Ectodermal cell (in vitro differentiated cells): ENCODE measurements around the gene ZNF407.

Source experiments
- H3K27ac ChIP-seq: 2 replicates; pipeline ENCODE4 v1.7.0; 2013; ENCODE audit warnings: mild to moderate bottlenecking, low read depth, low read length; ENCODE audit not compliant: insufficient read depth, poor library complexity, severe bottlenecking
- H3K27me3 ChIP-seq: 2 replicates; pipeline ENCODE4 v1.7.0; 2013; ENCODE audit warnings: mild to moderate bottlenecking, low read length; ENCODE audit not compliant: insufficient read depth, control insufficient read depth, poor library complexity, severe bottlenecking
- H3K36me3 ChIP-seq: one replicate; pipeline ENCODE4 v1.7.0; 2013; ENCODE audit warnings: low read length; ENCODE audit not compliant: control insufficient read depth, insufficient read depth
- H3K4me1 ChIP-seq: one replicate; pipeline ENCODE4 v1.7.0; 2013; ENCODE audit warnings: low read length; ENCODE audit not compliant: control insufficient read depth, insufficient read depth
- H3K4me3 ChIP-seq: 2 replicates; pipeline ENCODE4 v1.7.0; 2013; ENCODE audit warnings: low read depth, low read length, control low read depth; ENCODE audit not compliant: insufficient read depth
- H3K9me3 ChIP-seq: 2 replicates; pipeline ENCODE4 v1.7.0; 2013; ENCODE audit warnings: mild to moderate bottlenecking, low read length, moderate library complexity; ENCODE audit not compliant: control insufficient read depth
- WGBS, 2 experiments: methylation state at CpG; one replicate each; pipeline ENCODE4 v1.1.7; 2013; ENCODE audit warnings: missing lambda C conversion rate in 2 of 2; 5-methylcytosine and 5-hydroxymethylcytosine counted together

Gene ZNF407

GRCh38 chr18:75104483-75104882, 506.8 kb downstream of the ZNF407 start:
- H3K36me3 ChIP-seq = no peaks in the 10 kb centered on the region
- 94 to 96% methylated on average over 15 of the region's 15 CpGs for WGBS, 2 experiments
- no peak overlapping the region for H3K27ac ChIP-seq
- no peak overlapping the region for H3K4me3 ChIP-seq
- no peaks in the 10 kb centered on the region for H3K4me1 ChIP-seq
- H3K27me3 ChIP-seq = no peaks in the 10 kb centered on the region
- H3K9me3 ChIP-seq = no peaks in the 10 kb centered on the region

GRCh38 chr18:75105551-75106254, 508.0 kb downstream of the ZNF407 start:
- Histone ChIP-seq H3K4me3 (no peak overlapping the region), H3K27ac (no peak overlapping the region), H3K9me3 (no peaks in the 10 kb centered on the region), H3K36me3 (no peaks in the 10 kb centered on the region), H3K4me1 (no peaks in the 10 kb centered on the region), H3K27me3 (no peaks in the 10 kb centered on the region)
- WGBS, 2 experiments = 91 to 94% methylated on average over 13 to 15 of the region's 15 CpGs

DNA sequence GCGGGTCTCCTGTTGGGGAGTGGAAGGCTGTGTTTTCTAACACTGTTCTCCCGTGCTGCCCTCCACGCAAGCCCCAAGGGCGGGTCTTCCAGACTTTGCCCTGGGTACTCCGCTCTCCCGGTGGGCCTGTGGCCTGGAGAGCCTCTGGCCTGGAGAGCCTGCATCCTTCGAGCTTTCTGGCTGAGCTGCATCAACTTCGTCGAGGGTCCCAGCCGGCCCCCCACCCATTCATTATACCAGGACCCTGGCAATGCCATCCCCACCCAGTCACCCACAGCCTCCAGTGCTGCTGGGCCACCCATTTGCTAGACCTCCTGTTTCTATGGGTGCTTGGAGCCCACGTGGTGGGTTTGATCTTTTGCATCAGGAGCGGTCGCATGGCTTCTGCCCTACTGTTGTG, 509.1 kb downstream of the ZNF407 start:
- Histone ChIP-seq H3K27ac (no peak overlapping the region), H3K27me3 (no peaks in the 10 kb centered on the region), H3K9me3 (no peaks in the 10 kb centered on the region), H3K36me3 (no peaks in the 10 kb centered on the region), H3K4me3 (no peak overlapping the region), H3K4me1 (no peaks in the 10 kb centered on the region)
- WGBS, 2 experiments = 92 to 94% methylated on average over 13 of the region's 13 CpGs

DNA sequence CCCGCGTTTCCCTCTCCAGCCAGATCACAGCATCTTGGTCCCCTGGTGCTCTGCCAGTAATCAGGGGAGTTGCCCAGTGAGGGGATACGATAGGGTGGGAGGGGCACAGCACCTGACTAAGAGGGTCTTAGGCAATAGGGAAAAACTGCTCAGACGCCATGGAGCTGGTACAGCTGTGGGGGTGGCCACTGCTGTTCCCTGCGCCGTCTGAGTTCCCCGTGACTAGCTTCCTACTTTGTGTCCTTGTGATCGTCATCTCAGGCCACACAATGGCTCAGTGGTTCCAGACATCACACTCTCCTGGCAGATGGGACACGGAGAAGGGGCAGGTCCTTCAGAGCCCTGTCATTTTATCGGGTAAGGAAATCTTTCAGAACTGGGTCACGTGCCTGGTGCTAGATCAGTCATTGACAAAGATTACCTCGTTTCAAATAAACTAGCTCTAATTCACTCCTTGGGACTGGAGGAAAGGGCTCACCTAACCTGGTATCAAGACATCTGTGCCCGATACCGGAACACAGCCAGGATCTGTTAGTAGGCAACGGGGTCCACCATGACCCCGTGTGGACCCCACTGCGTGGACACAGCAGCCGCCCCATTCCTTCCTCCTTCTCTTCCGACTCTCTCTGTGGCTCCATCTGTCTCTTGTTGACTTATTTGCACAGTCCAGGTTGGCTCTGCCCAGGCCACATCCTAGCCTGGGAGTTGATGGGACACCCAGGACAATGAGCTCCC, 509.7 kb downstream of the ZNF407 start:
- H3K27ac ChIP-seq = no peak overlapping the region
- 92% methylated on average over 19 of the region's 19 CpGs for WGBS, 2 experiments
- no peaks in the 10 kb centered on the region for H3K27me3 ChIP-seq
- no peak overlapping the region for H3K4me3 ChIP-seq
- H3K9me3 ChIP-seq = no peaks in the 10 kb centered on the region
- no peaks in the 10 kb centered on the region for H3K4me1 ChIP-seq
- no peaks in the 10 kb centered on the region for H3K36me3 ChIP-seq

DNA sequence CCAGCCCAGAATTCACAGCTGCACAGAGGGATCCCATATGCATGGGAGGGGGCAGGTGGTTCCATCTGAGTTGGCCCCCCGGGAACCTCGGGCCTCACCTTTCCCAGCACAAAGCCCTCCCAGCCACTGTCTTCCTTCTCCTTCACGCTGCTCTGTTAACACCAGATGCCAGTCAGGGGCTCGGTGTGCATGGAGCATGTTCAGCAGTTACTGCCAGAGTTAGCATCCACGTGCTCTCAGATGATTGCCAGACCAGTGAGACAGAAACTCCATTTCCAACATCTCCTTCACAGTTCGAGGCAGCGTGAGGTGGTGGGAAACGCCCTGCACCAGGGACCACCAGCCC, 510.2 kb downstream of the ZNF407 start:
- whole genome bisulfite sequencing, 2 experiments = 91 to 93% methylated on average over 8 of the region's 8 CpGs
- Histone ChIP-seq H3K27me3 (no peaks in the 10 kb centered on the region), H3K27ac (no peak overlapping the region), H3K4me3 (no peak overlapping the region), H3K36me3 (no peaks in the 10 kb centered on the region), H3K4me1 (no peaks in the 10 kb centered on the region), H3K9me3 (no peaks in the 10 kb centered on the region)

DNA sequence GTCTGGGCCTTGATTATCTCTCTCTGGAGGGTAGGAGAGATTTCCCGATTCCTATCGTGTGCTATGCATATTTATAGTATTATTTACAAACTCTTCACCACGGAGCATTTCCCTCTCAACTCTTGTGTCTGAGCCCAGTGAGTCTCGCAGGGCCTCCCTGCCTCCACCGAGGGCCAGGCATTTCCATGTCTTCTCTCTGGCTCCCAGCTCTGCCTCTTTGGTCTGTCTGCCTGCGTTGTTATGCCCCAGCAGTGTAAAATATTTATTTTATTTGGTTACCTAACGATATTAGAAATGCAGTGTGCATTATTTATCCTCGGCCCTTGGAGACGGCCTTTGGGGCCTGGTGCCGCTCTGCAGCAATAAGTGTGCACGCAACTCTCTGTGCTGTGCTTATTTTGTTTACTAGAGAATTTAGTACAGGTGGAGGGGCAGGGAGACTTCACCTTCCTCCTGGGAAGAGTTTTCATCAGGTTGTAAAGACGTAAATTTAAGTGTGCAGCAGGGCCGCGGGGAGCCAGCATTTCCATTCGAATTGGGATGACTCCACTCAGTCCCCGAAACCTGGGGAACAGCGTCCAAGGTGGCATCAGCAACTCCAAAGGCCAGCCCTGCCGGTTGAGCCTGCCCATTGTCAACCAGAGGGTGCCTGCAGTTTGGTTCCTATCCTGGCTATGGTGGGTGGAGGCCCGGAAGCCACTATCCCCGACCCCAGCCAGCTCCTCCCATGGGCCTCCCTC, 511.1 kb downstream of the ZNF407 start:
- Histone ChIP-seq H3K27ac (no peak overlapping the region), H3K4me1 (no peaks in the 10 kb centered on the region), H3K36me3 (no peaks in the 10 kb centered on the region), H3K9me3 (no peaks in the 10 kb centered on the region), H3K4me3 (no peak overlapping the region), H3K27me3 (no peaks in the 10 kb centered on the region)
- 89 to 92% methylated on average over 20 of the region's 20 CpGs for whole genome bisulfite sequencing, 2 experiments

GRCh38 chr18:75109319-75109691, 511.6 kb downstream of the ZNF407 start:
- no peak overlapping the region for H3K4me3 ChIP-seq
- H3K4me1 ChIP-seq = no peaks in the 10 kb centered on the region
- H3K9me3 ChIP-seq = no peaks in the 10 kb centered on the region
- H3K36me3 ChIP-seq = no peaks in the 10 kb centered on the region
- no peak overlapping the region for H3K27ac ChIP-seq
- WGBS, 2 experiments = 93 to 94% methylated on average over 7 of the region's 7 CpGs
- no peaks in the 10 kb centered on the region for H3K27me3 ChIP-seq

DNA sequence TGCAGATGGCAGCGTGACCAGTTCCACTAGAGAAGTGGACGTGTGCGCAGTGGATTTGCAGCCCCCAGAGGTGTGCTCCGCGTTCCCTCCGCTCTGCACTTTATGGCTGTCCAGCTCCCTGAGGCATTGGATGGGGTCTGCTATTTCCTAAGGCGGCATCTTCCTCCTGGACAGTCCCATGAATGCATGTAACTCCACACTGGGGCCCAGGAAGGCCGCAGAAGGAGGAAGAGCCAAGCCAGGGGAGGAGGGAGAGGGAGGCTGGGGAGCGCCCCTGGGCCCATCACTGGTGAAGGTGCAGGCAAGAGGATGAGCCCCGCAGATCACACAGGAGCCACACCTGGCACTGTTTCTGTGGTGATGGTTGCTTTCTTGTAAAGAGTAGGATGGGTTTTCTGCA, 512.1 kb downstream of the ZNF407 start:
- 95 to 98% methylated on average over 10 of the region's 10 CpGs for WGBS, 2 experiments
- no peaks in the 10 kb centered on the region for H3K9me3 ChIP-seq
- H3K36me3 ChIP-seq = no peaks in the 10 kb centered on the region
- no peaks in the 10 kb centered on the region for H3K4me1 ChIP-seq
- no peak overlapping the region for H3K4me3 ChIP-seq
- H3K27ac ChIP-seq = no peak overlapping the region
- H3K27me3 ChIP-seq = no peaks in the 10 kb centered on the region

- no peaks in the 10 kb centered on the region for H3K27me3 ChIP-seq
- no peak overlapping the region for H3K27ac ChIP-seq
- no peaks in the 10 kb centered on the region for H3K4me1 ChIP-seq
- no peaks in the 10 kb centered on the region for H3K9me3 ChIP-seq
- 94 to 98% methylated on average over 8 to 9 of the region's 9 CpGs for WGBS, 2 experiments
- H3K36me3 ChIP-seq = no peaks in the 10 kb centered on the region
- H3K4me3 ChIP-seq = no peak overlapping the region
Observed at GRCh38 chr18:75110311-75110710, 512.6 kb downstream of the ZNF407 start.

DNA sequence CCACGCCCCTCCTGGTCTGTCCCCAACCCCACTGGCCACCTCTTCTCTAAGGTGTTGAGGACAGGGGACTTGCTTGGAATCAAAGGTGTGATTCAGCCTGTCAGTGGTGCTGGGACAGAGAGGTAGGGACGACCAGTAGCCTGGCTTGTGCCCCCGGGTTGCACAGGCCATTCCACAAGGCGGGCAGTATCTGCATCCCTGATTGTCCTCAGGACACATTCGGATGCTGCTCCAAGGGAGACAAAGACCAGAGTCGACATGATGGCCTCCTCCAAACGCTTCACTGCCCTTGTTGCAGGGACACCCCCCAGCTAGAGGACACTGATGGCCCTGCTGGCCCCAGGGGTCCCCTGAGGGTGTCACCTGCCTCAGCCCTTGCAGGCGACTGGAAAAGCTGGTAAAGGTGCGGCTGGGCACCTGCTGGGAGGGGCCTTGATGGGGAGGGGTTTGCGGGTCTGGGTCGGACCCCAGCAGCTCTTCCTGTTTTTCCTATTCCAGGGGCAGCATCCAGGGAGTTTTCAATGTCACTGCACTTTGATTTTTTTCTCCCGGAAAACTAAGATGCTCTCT, 513.3 kb downstream of the ZNF407 start:
- WGBS, 2 experiments = 91 to 93% methylated on average over 11 to 12 of the region's 12 CpGs

More for the DNA sequence above, 513.3 kb downstream of the ZNF407 start:
- Histone ChIP-seq H3K36me3 (no peaks in the 10 kb centered on the region), H3K9me3 (no peaks in the 10 kb centered on the region), H3K27me3 (no peaks in the 10 kb centered on the region), H3K4me1 (no peaks in the 10 kb centered on the region), H3K27ac (no peak overlapping the region), H3K4me3 (no peak overlapping the region)
